GM12878 (cell line): ENCODE results near the gene TMEM45B. TPM values are rescaled to one million over a fixed set of nuclear protein-coding genes. Genes with fewer than 3 reads are reported as not detected.

Experiments used
- ATAC-seq: fragments of 200-7000 bp; cut with Tn5 transposase; 3 replicates; pipeline ENCODE4 v1.9.1; 2020; ENCODE audit warnings: mild to moderate bottlenecking, moderate library complexity
- BruUV-seq: library from RNA; stranded (reverse); fragments of 400-500 nt; replicated peaks from 2 replicates; lab custom pipeline; 2021; lab: Mats Ljungman, UMichigan
- CTCF ChIA-PET: fragments of 300-600 bp; sonication (Branson Sonifier 250); formaldehyde crosslinking; extraction: SDS; loops from one replicate; lab custom pipeline; 2021; ENCODE audit warnings: inconsistent platforms; lab: Yijun Ruan, JAX
- POLR2A ChIA-PET: fragments of 350-600 bp; formaldehyde crosslinking; extraction: SDS; loops from one replicate; lab custom pipeline; 2021; ENCODE audit warnings: inconsistent platforms; lab: Charles Lee
- RAD21 ChIA-PET: fragments of 300-600 bp; sonication (Branson Sonifier 250); formaldehyde crosslinking; loops from one replicate; lab custom pipeline; 2023; ENCODE audit warnings: antibody characterized with exemption; ENCODE audit not compliant: unreplicated experiment; lab: Charles Lee
- SMC1A ChIA-PET: fragments of 300-600 bp; sonication (Branson Sonifier 250); formaldehyde crosslinking; loops from one replicate; lab custom pipeline; 2023; ENCODE audit not compliant: unreplicated experiment, uncharacterized antibody; lab: Charles Lee
- DNase-seq: peaks from one replicate; pipeline ENCODE4 v3.0.0-alpha.2; 2011; ENCODE audit warnings: low read depth, low spot score
- FAIRE-seq: peaks from 3 replicates; lab custom pipeline; 2011; peaks lifted over from hg19 to GRCh38; lab: Jason Lieb, UNC
- H2AFZ ChIP-seq: 2 replicates; pipeline ENCODE4 v1.6.0; 2011; ENCODE audit warnings: low read depth, low read length, control low read depth; ENCODE audit not compliant: control insufficient read depth
- H3K27ac ChIP-seq: 2 replicates; pipeline ENCODE4 v1.5.1; 2011; ENCODE audit warnings: control low read depth; ENCODE audit not compliant: control insufficient read depth, insufficient read depth
- H3K27me3 ChIP-seq, 2 experiments: replicated peaks in 1 of 2; 2 replicates each; pipeline versions ENCODE4 v1.6.0 to v1.6.1; 2011; ENCODE audit warnings: low read length in 1 of 2; ENCODE audit not compliant: control insufficient read depth in 2 of 2, insufficient read depth in 2 of 2
- H3K36me3 ChIP-seq, 2 experiments: 2 replicates each; pipeline ENCODE4 v1.5.1; 2011; ENCODE audit warnings: low read length in 1 of 2; ENCODE audit not compliant: control insufficient read depth in 2 of 2, insufficient read depth in 2 of 2
- H3K4me1 ChIP-seq: 2 replicates; pipeline ENCODE4 v1.6.1; 2011; ENCODE audit warnings: mild to moderate bottlenecking, low read length, moderate library complexity, mixed read lengths; ENCODE audit not compliant: control insufficient read depth, insufficient read depth
- H3K4me2 ChIP-seq: 2 replicates; pipeline ENCODE4 v1.6.0; 2011; ENCODE audit warnings: control low read depth; ENCODE audit not compliant: control insufficient read depth, insufficient read depth
- H3K4me3 ChIP-seq: fragments of 200-600 bp; sonication (generic); 2 replicates; pipeline ENCODE4 v1.5.1; 2016
- H3K79me2 ChIP-seq: 2 replicates; pipeline ENCODE4 v1.6.0; 2011; ENCODE audit warnings: low read length; ENCODE audit not compliant: control insufficient read depth, insufficient read depth
- H3K9ac ChIP-seq: 2 replicates; pipeline ENCODE4 v1.8.0; 2011; ENCODE audit warnings: low read length, control low read depth, mixed read lengths; ENCODE audit not compliant: control insufficient read depth, insufficient read depth
- H3K9me3 ChIP-seq: replicated peaks from 3 replicates; pipeline ENCODE4 v1.5.1; 2011; ENCODE audit warnings: mild to moderate bottlenecking, low read length; ENCODE audit not compliant: control insufficient read depth, insufficient read depth
- H4K20me1 ChIP-seq: 2 replicates; pipeline ENCODE4 v1.6.0; 2011; ENCODE audit not compliant: control insufficient read depth, insufficient read depth
- CTCF ChIP-seq, 3 experiments: IDR thresholded peaks in 2 of 3; conservative IDR thresholded peaks in 1 of 3; 2 replicates each; pipeline ENCODE4 v1.5.1; 2011; ENCODE audit warnings: low read depth in 3 of 3, low read length in 3 of 3, mild to moderate bottlenecking in 3 of 3, control low read depth in 2 of 3, moderate library complexity in 2 of 3, inconsistent platforms in 1 of 3, mixed read lengths in 1 of 3; ENCODE audit not compliant: control insufficient read depth in 2 of 3, insufficient read depth in 1 of 3; ENCODE audit errors: extremely low read depth in 1 of 3
- PRDM15 ChIP-seq: fragments of 450-650 bp; formaldehyde crosslinking; IDR thresholded peaks from 2 replicates; pipeline ENCODE4 v1.4.0; 2020; ENCODE audit warnings: mild to moderate bottlenecking, moderate library complexity
- ZNF622 ChIP-seq: fragments of 450-650 bp; IDR thresholded peaks from 2 replicates; pipeline ENCODE4 v1.6.1; 2017; ENCODE audit warnings: mild to moderate bottlenecking, inconsistent platforms
- WGBS: methylation state at CpG from one replicate; pipeline ENCODE4 v1.1.6; 2016; ENCODE audit warnings: low lambda C conversion rate; ENCODE audit not compliant: insufficient replicate concordance, insufficient coverage; ENCODE audit errors: missing lambda C conversion rate; 5-methylcytosine and 5-hydroxymethylcytosine counted together
- in situ Hi-C: fragments of 300-500 bp; cut with MboI; formaldehyde crosslinking; loops from 9 replicates; pipeline ENCODE4 v1.14.3; 2018; ENCODE audit warnings: mixed read lengths
- intact Hi-C: fragments of 100-400 bp; cut with micrococcal nuclease; formaldehyde crosslinking; loops from one replicate; pipeline ENCODE4 v1.14.2; 2022; ENCODE audit not compliant: unreplicated experiment
- polyA plus RNA-seq, 11 experiments: library from polyadenylated mRNA; depleted of rRNA in 4 of 11; unstranded in 6 of 11; stranded (reverse) in 5 of 11; fragments of >200 nt; fragmentation: Nextera tagmentation in 4 of 11; fragmentation: Illumina TruSeq in 1 of 11; extraction: Ambion mirVana in 4 of 11; extraction: Trizol in 1 of 11; gene quantifications; 1 replicate in 1 of 11; 2 replicates in 10 of 11; pipeline versions ENCODE4 v1.2.1 to v1.2.3, GENCODE V29; 2011 to 2016; ENCODE audit warnings: inconsistent platforms in 2 of 11, missing spikeins in 2 of 11, low read depth in 1 of 11
- total RNA-seq, 4 experiments: library from RNA; depleted of rRNA in 3 of 4; stranded (reverse); fragments of >200 nt in 3 of 4; fragmentation: Illumina TruSeq in 1 of 4; extraction: Trizol in 1 of 4; gene quantifications; 2 replicates each; pipeline versions ENCODE4 v1.2.1 to v1.2.3, GENCODE V29; 2013 to 2021

The TMEM45B gene
- total and polyA plus RNA-seq, 10 of the 15 experiments (the other 5 are each of a cell fraction or from before 2014, with no cell fraction given), result 0.05 to 0.13 TPM; not detected in 8

GRCh38 chr11:129766898-129767604, 48.6 kb upstream of the TMEM45B start:
- FAIRE-seq, result no peak

More at GRCh38 chr11:129766898-129767604, 48.6 kb upstream of the TMEM45B start:
- in situ Hi-C loops, result no loop called here
- ChIA-PET SMC1A (no interaction called here), RAD21 (interaction anchor here (1.6 kb wide), 1 partner anchor 365 kb away, joined by 6 read pairs; no protein-coding TSS in a partner anchor), POLR2A (no interaction called here), CTCF (interaction anchor here (0.5 to 3.3 kb wide), 5 partner anchors 9 to 366 kb away, joined by 3 to 16 read pairs (median 3); no protein-coding TSS in a partner anchor)
- Histone ChIP-seq H3K4me2 (no peak overlapping the region), H3K4me3 (no peak overlapping the region), H4K20me1 (no peaks in the 10 kb centered on the region), H3K9me3 (no peaks in the 10 kb centered on the region), H3K4me1 (no peaks in the 10 kb centered on the region), H3K79me2 (no peaks in the 10 kb centered on the region), H3K36me3 (no peaks in the 10 kb centered on the region), H3K27ac (no peak overlapping the region), H3K9ac (no peak overlapping the region), H2AFZ (no peak overlapping the region), H3K27me3 (no peaks in the 10 kb centered on the region)
- 14% methylated on average over 7 of the region's 7 CpGs for WGBS
- BruUV-seq, result no TSS peak
- ATAC-seq, result peak; percentile 80
- intact Hi-C loops, result loop anchor here (1.0 kb wide), 1 partner anchor 365 kb away; no protein-coding TSS in a partner anchor
- TF ChIP-seq PRDM15 (CRISPR knock-in tag) (no peak), ZNF622 (no peak), CTCF (IDR thresholded peaks at IDR 0.05 in 2 of 3, conservative IDR thresholded peaks at IDR 0.05 in 1 of 3; ENCODE audit: control insufficient read depth in 2 of 3, extremely low read depth in 1 of 3, insufficient read depth in 1 of 3, low read depth in 3 of 3, low read length in 3 of 3) (peak; percentile 36 to 57 (median 39); a peak in 5 of 6 replicates)
- no peak for DNase-seq
